ENCODE results near the gene AKAP7. TPM values are rescaled to one million over a fixed set of nuclear protein-coding genes. Genes with fewer than 3 reads are reported as not detected.

AKAP7 gene
- polyA plus RNA-seq, 1 donor from 2014 or later = 1.6 TPM

GRCh38 chr6:131251590-131252199, 116.4 kb downstream of the AKAP7 start:
- H3K79me2 ChIP-seq (replicated peaks; ENCODE audit: insufficient read depth, low read length) = no peaks in the 10 kb centered on the region
- no peak overlapping the region for H3K4me2 ChIP-seq (ENCODE audit: low read length)
- H3K9me2 ChIP-seq (ENCODE audit: insufficient read depth, low read length) = no peaks in the 10 kb centered on the region
- H4K20me1 ChIP-seq (ENCODE audit: insufficient read depth) = no peaks in the 10 kb centered on the region
- no peak overlapping the region for H2AFZ ChIP-seq (ENCODE audit: low read depth, low read length)
- no peaks in the 10 kb centered on the region for H3K9me3 ChIP-seq (ENCODE audit: low read length)
- H3K27ac ChIP-seq (ENCODE audit: low read length) = no peak overlapping the region
- TF ChIP-seq POLR2AphosphoS5 (IDR thresholded peaks at IDR 0.05) (no peak), EP300 (conservative IDR thresholded peaks at IDR 0.05; ENCODE audit: poor library complexity, severe bottlenecking) (no peak), CTCF (IDR thresholded peaks at IDR 0.05; ENCODE audit: poor library complexity, severe bottlenecking) (no peak), RAD21 (conservative IDR thresholded peaks at IDR 0.05) (no peak), TAF1 (IDR thresholded peaks at IDR 0.05; ENCODE audit: low read depth) (no peak), EZH2 (IDR thresholded peaks at IDR 0.05; ENCODE audit: borderline replicate concordance, insufficient read depth, low read length, poor library complexity, severe bottlenecking) (no peak), SMC3 (conservative IDR thresholded peaks at IDR 0.05; ENCODE audit: poor library complexity) (no peak), MXI1 (conservative IDR thresholded peaks at IDR 0.05; ENCODE audit: poor library complexity, severe bottlenecking) (no peak)
- TF ChIP-seq, protein P1, sequence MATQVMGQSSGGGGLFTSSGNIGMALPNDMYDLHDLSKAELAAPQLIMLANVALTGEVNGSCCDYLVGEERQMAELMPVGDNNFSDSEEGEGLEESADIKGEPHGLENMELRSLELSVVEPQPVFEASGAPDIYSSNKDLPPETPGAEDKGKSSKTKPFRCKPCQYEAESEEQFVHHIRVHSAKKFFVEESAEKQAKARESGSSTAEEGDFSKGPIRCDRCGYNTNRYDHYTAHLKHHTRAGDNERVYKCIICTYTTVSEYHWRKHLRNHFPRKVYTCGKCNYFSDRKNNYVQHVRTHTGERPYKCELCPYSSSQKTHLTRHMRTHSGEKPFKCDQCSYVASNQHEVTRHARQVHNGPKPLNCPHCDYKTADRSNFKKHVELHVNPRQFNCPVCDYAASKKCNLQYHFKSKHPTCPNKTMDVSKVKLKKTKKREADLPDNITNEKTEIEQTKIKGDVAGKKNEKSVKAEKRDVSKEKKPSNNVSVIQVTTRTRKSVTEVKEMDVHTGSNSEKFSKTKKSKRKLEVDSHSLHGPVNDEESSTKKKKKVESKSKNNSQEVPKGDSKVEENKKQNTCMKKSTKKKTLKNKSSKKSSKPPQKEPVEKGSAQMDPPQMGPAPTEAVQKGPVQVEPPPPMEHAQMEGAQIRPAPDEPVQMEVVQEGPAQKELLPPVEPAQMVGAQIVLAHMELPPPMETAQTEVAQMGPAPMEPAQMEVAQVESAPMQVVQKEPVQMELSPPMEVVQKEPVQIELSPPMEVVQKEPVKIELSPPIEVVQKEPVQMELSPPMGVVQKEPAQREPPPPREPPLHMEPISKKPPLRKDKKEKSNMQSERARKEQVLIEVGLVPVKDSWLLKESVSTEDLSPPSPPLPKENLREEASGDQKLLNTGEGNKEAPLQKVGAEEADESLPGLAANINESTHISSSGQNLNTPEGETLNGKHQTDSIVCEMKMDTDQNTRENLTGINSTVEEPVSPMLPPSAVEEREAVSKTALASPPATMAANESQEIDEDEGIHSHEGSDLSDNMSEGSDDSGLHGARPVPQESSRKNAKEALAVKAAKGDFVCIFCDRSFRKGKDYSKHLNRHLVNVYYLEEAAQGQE (IDR thresholded peaks at IDR 0.05; ENCODE audit: borderline replicate concordance) = no peak
- no peak overlapping the region for H3K9ac ChIP-seq (ENCODE audit: low read length)
- no peaks in the 10 kb centered on the region for H3K36me3 ChIP-seq (ENCODE audit: insufficient read depth, low read length)
- no peak overlapping the region for H3K4me3 ChIP-seq (ENCODE audit: low read length)
- no peaks in the 10 kb centered on the region for H3F3A ChIP-seq (ENCODE audit: insufficient read depth, low read length, poor library complexity, severe bottlenecking)
- no peaks in the 10 kb centered on the region for H3K27me3 ChIP-seq (ENCODE audit: insufficient read depth, low read depth, low read length)

- Histone ChIP-seq H3K27me3 (ENCODE audit: insufficient read depth, low read depth, low read length) (no peaks in the 10 kb centered on the region), H2AFZ (ENCODE audit: low read depth, low read length) (no peak overlapping the region), H3K9me2 (ENCODE audit: insufficient read depth, low read length) (no peaks in the 10 kb centered on the region), H3F3A (ENCODE audit: insufficient read depth, low read length, poor library complexity, severe bottlenecking) (no peaks in the 10 kb centered on the region), H3K79me2 (replicated peaks; ENCODE audit: insufficient read depth, low read length) (no peaks in the 10 kb centered on the region), H4K20me1 (ENCODE audit: insufficient read depth) (no peaks in the 10 kb centered on the region), H3K36me3 (ENCODE audit: insufficient read depth, low read length) (no peaks in the 10 kb centered on the region), H3K4me2 (ENCODE audit: low read length) (no peak overlapping the region), H3K4me3 (ENCODE audit: low read length) (no peak overlapping the region), H3K27ac (ENCODE audit: low read length) (no peak overlapping the region), H3K9me3 (ENCODE audit: low read length) (no peaks in the 10 kb centered on the region), H3K9ac (ENCODE audit: low read length) (no peak overlapping the region)
- TF ChIP-seq MXI1 (conservative IDR thresholded peaks at IDR 0.05; ENCODE audit: poor library complexity, severe bottlenecking) (no peak), POLR2AphosphoS5 (IDR thresholded peaks at IDR 0.05) (no peak), EP300 (conservative IDR thresholded peaks at IDR 0.05; ENCODE audit: poor library complexity, severe bottlenecking) (no peak)
Observed at GRCh38 chr6:131255434-131255833, 120.2 kb downstream of the AKAP7 start.

All from neural cell (in vitro differentiated cells).